OCI-LY1 (cell line): Measurements from ENCODE around the gene GNB4.

Experiments
- H2AFZ ChIP-seq: fragments of 200-600 bp; sonication (generic), shearing (Covaris generic); 2 replicates; pipeline ENCODE4 v1.6.0; 2014; ENCODE audit warnings: antibody characterized with exemption, mild to moderate bottlenecking, low read length
- H3F3A ChIP-seq: fragments of 200-600 bp; sonication (generic), shearing (Covaris generic); 2 replicates; pipeline ENCODE4 v1.6.0; 2014; ENCODE audit warnings: mild to moderate bottlenecking, antibody characterized with exemption, low read length, moderate library complexity; ENCODE audit not compliant: insufficient read depth
- H3K27ac ChIP-seq: fragments of 200-600 bp; sonication (generic); 2 replicates; pipeline ENCODE4 v1.5.1; 2014; ENCODE audit warnings: low read length, mixed run types, mild to moderate bottlenecking, low read depth; ENCODE audit not compliant: poor library complexity, severe bottlenecking
- H3K27me3 ChIP-seq: fragments of 200-600 bp; sonication (generic); 2 replicates; pipeline ENCODE4 v1.6.0; 2014; ENCODE audit warnings: antibody characterized with exemption, mild to moderate bottlenecking, low read length, moderate library complexity; ENCODE audit not compliant: insufficient read depth
- H3K36me3 ChIP-seq: fragments of 200-600 bp; sonication (generic); 2 replicates; pipeline ENCODE4 v1.6.1; 2014; ENCODE audit warnings: mild to moderate bottlenecking, antibody characterized with exemption, low read length, moderate library complexity, mixed read lengths; ENCODE audit not compliant: insufficient read depth
- H3K4me1 ChIP-seq: fragments of 200-600 bp; sonication (generic); 2 replicates; pipeline ENCODE4 v1.5.1; 2014; ENCODE audit warnings: mild to moderate bottlenecking, low read length, moderate library complexity; ENCODE audit not compliant: insufficient read depth, severe bottlenecking
- H3K4me2 ChIP-seq: fragments of 200-600 bp; sonication (generic), shearing (Covaris generic); 2 replicates; pipeline ENCODE4 v1.6.1; 2014; ENCODE audit warnings: low read length
- H3K4me3 ChIP-seq: fragments of 200-600 bp; sonication (generic); 2 replicates; pipeline ENCODE4 v1.5.1; 2014; ENCODE audit warnings: low read length, low read depth, mild to moderate bottlenecking, mixed read lengths; ENCODE audit not compliant: poor library complexity, severe bottlenecking
- H3K79me2 ChIP-seq: fragments of 200-600 bp; shearing (Covaris generic); 2 replicates; pipeline ENCODE4 v1.6.1; 2016; ENCODE audit warnings: mixed run types, low read length, mixed read lengths; ENCODE audit not compliant: insufficient read depth
- H3K9ac ChIP-seq: fragments of 200-600 bp; sonication (generic), shearing (Covaris generic); 2 replicates; pipeline ENCODE4 v1.6.1; 2014; ENCODE audit warnings: mild to moderate bottlenecking, low read length, mixed read lengths
- H3K9me2 ChIP-seq: fragments of 200-600 bp; sonication (generic), shearing (Covaris generic); 2 replicates; pipeline ENCODE4 v1.6.1; 2014; ENCODE audit warnings: low read depth, mild to moderate bottlenecking, low read length, mixed read lengths
- H3K9me3 ChIP-seq: fragments of 200-600 bp; shearing (Covaris generic); 2 replicates; pipeline ENCODE4 v1.6.1; 2014; ENCODE audit warnings: low read length, mixed read lengths
- H4K20me1 ChIP-seq: fragments of 200-600 bp; sonication (generic), shearing (Covaris generic); 2 replicates; pipeline ENCODE4 v1.6.0; 2016; ENCODE audit warnings: mild to moderate bottlenecking, low read length; ENCODE audit not compliant: insufficient read depth
- EZH2 ChIP-seq: fragments of 200-600 bp; sonication (generic), shearing (Covaris generic); IDR thresholded peaks from 2 replicates; pipeline ENCODE4 v1.8.0; 2017; ENCODE audit warnings: borderline replicate concordance, mixed run types, mild to moderate bottlenecking, antibody characterized with exemption, low read length, moderate library complexity, mixed read lengths
- TF ChIP-seq, protein P1 (sequence below): fragments of 200-600 bp; sonication (generic), shearing (Covaris generic); IDR thresholded peaks from 2 replicates; pipeline ENCODE4 v1.5.1; 2017; ENCODE audit warnings: mild to moderate bottlenecking, antibody characterized with exemption, low read length, moderate library complexity, mixed read lengths

The GNB4 gene

DNA sequence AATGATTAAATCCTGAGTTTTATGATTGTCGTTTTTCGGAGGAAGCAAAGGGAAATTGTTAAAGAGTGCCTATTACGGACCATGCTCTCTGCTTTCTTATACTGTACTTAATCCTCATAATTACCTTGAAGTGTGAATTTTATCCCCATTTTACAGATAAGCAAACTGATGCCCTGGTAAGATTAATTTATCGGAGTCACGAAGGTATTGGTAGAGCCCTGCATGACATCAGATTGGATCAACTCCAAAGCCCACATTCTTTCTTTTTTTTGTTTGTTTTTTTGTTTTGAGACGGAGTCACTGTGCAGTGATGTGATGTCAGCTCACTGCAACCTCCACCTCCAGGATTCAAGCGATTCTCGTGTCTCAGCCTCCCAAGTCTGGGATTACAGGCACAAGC lies 1.6 kb upstream of the GNB4 start:
- H3K27ac ChIP-seq = no peak overlapping the region
- H3K4me3 ChIP-seq = no peak overlapping the region

DNA sequence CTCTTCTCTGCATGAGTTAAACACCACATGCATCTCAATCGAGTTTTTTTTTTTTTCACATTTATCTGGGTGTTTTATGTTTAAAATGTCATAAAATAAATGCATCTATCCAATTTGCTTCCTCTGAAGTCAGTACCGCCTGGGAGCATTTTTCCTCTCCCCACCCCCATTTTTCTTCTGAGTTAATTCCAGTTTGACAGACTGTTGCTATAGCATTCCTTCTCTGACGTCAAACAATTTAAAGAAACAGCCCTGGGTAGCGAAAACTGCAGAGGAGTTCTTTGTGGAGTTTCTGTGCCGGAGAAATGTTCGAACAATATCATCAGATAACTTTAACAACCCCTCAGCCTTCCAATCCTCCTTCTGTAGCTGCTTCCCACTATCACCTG lies 900 bp upstream of the GNB4 start:
- H4K20me1 ChIP-seq = no peaks in the 10 kb centered on the region
- no peaks in the 10 kb centered on the region for H3K9me2 ChIP-seq
- no peaks in the 10 kb centered on the region for H3K36me3 ChIP-seq
- peaks cover 5% of the 10 kb centered on the region; the same call in 1 of the 2 replicates for H3K27me3 ChIP-seq
- TF ChIP-seq EZH2 = no peak
- TF ChIP-seq, protein P1, sequence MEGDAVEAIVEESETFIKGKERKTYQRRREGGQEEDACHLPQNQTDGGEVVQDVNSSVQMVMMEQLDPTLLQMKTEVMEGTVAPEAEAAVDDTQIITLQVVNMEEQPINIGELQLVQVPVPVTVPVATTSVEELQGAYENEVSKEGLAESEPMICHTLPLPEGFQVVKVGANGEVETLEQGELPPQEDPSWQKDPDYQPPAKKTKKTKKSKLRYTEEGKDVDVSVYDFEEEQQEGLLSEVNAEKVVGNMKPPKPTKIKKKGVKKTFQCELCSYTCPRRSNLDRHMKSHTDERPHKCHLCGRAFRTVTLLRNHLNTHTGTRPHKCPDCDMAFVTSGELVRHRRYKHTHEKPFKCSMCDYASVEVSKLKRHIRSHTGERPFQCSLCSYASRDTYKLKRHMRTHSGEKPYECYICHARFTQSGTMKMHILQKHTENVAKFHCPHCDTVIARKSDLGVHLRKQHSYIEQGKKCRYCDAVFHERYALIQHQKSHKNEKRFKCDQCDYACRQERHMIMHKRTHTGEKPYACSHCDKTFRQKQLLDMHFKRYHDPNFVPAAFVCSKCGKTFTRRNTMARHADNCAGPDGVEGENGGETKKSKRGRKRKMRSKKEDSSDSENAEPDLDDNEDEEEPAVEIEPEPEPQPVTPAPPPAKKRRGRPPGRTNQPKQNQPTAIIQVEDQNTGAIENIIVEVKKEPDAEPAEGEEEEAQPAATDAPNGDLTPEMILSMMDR = no peak
- peaks cover 16% of the 10 kb centered on the region for H3K4me1 ChIP-seq
- H3K4me3 ChIP-seq = no peak overlapping the region
- peak overlapping the region; percentile 59; the same call in 1 of the 2 replicates for H3K4me2 ChIP-seq
- no peaks in the 10 kb centered on the region for H3K9me3 ChIP-seq
- no peaks in the 10 kb centered on the region for H3K79me2 ChIP-seq
- no peak overlapping the region for H2AFZ ChIP-seq
- no peaks in the 10 kb centered on the region for H3F3A ChIP-seq
- H3K27ac ChIP-seq = no peak overlapping the region
- H3K9ac ChIP-seq = no peak overlapping the region

More for the DNA sequence above, 1.6 kb upstream of the GNB4 start:
- Histone ChIP-seq H3K9ac (no peak overlapping the region), H3K4me2 (no peak overlapping the region), H3K9me3 (no peaks in the 10 kb centered on the region), H4K20me1 (no peaks in the 10 kb centered on the region), H3F3A (no peaks in the 10 kb centered on the region), H3K27me3 (peaks cover 5% of the 10 kb centered on the region; the same call in 1 of the 2 replicates), H3K79me2 (no peaks in the 10 kb centered on the region), H3K4me1 (peaks cover 16% of the 10 kb centered on the region), H3K36me3 (no peaks in the 10 kb centered on the region), H3K9me2 (no peaks in the 10 kb centered on the region), H2AFZ (no peak overlapping the region)
- TF ChIP-seq EZH2 = no peak
- TF ChIP-seq, protein P1 = no peak

DNA sequence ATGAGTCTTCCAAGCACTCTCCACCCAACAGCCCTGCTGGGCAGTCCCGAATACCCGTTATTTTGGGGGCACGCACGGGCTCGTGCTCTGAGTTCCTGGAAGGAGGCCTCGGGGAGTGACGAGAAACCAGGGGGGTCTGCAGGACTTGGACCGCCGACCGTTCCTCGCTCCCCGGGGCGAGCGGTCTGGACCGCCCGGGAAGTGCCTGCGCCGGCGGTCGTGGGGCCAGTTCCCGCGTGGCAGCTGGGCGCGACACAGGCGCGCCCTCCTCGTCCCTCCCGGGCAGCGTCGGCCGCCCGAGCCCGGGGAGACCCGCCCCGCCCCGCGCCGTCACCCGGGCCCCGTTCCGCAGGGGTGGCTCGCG lies 387 bp downstream of the GNB4 start:
- no peaks in the 10 kb centered on the region for H3F3A ChIP-seq
- peak overlapping the region; percentile 59 for H3K4me2 ChIP-seq
- no peaks in the 10 kb centered on the region for H3K9me2 ChIP-seq
- H3K9me3 ChIP-seq = no peaks in the 10 kb centered on the region
- H2AFZ ChIP-seq = no peak overlapping the region
- H3K36me3 ChIP-seq = no peaks in the 10 kb centered on the region
- peak overlapping the region; percentile 16; the same call in 1 of the 2 replicates for H3K9ac ChIP-seq
- TF ChIP-seq, protein P1 = no peak
- TF ChIP-seq EZH2 = no peak
- no peaks in the 10 kb centered on the region for H4K20me1 ChIP-seq
- H3K4me1 ChIP-seq = peaks cover 16% of the 10 kb centered on the region
- no peaks in the 10 kb centered on the region for H3K79me2 ChIP-seq
- H3K27ac ChIP-seq = no peak overlapping the region
- H3K4me3 ChIP-seq = peak overlapping the region; percentile 60
- peaks cover 5% of the 10 kb centered on the region; the same call in 1 of the 2 replicates for H3K27me3 ChIP-seq
